Coronary artery (tissue), 2 donors: ENCODE data around the gene ELAVL1.

ENCODE experiments used
- DNase-seq: peaks from one replicate; pipeline ENCODE4 v3.0.0-alpha.2; 2017; ENCODE audit warnings: low spot score
- H3K27ac ChIP-seq, 2 donors: fragments of 200-600 bp; sonication (generic); one replicate each; pipeline ENCODE4 v1.5.1; 2016 to 2019
- H3K4me3 ChIP-seq: fragments of 200-600 bp; sonication (generic); 2 replicates; pipeline ENCODE4 v1.5.1; 2016; ENCODE audit warnings: mild to moderate bottlenecking, moderate library complexity
- CTCF ChIP-seq: fragments of 200-600 bp; sonication (generic); IDR thresholded peaks from one replicate; pipeline ENCODE4 v1.5.1; 2019; ENCODE audit warnings: antibody characterized with exemption

ELAVL1 gene

GRCh38 chr19:7983995-7984837, 21.2 kb downstream of the ELAVL1 start:
- H3K27ac ChIP-seq = no peak overlapping the region

DNA sequence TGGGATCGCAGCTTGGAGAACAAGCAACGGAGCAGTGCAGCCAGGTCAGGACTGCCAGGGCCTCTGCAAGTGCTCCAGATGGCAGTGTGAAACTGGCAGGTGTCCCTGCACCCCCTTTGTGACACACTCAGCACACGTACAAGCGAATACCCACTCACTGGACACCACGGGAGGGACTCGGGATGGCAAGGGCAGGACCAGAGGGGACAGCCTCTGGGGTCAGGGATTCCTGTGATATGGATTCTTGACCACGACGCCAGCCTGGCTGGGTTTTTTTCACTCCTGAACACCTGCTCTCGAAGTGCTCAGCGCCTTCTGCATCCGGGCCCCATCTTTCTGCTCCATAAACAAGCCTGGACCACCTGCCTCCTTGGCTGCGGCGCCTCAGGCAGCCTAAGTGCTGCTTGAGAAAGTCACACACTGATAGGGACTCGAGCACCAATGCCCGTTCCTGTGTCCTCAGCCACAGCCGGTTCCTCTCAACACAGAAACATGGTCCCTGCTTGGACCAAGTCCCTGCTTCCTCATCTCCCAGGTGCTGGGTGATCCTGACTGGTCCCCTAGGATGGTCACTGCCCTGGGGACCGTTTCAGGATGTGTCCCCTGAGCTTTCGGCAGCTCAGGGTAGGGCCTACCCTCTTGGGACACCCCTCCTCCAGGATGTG, 22.0 kb downstream of the ELAVL1 start:
- no peak overlapping the region for H3K27ac ChIP-seq
- TF ChIP-seq CTCF = no peak
- H3K4me3 ChIP-seq = no peak overlapping the region
- DNase-seq = no peak

More at GRCh38 chr19:7983995-7984837, 21.2 kb downstream of the ELAVL1 start:
- no peak overlapping the region for H3K4me3 ChIP-seq
- DNase-seq = no peak
- TF ChIP-seq CTCF = no peak

DNA sequence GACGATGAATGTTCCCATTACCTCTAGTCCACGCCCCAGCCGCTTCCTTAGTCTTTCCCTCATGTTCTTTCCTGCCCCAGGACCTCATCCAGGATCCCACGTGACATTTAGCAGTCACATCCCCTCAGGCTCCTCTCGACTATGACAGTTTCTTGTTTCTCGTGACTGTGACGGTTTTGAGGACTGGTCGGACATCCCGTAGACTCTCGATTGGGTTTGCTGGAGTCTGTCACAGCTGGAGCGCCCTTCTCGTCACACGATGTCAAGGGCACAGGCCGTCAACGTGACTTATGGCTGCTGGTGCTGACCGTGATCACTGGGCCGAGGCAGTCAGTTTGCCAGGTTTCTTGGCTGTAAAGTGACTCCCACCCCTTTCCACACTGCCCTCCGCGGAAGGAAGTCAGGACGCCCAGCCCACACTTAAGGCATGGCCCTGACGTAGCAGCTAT, 22.8 kb downstream of the ELAVL1 start:
- no peak overlapping the region for H3K27ac ChIP-seq
- no peak for DNase-seq
- TF ChIP-seq CTCF = no peak
- H3K4me3 ChIP-seq = no peak overlapping the region

GRCh38 chr19:7982103-7982502, 23.3 kb downstream of the ELAVL1 start:
- TF ChIP-seq CTCF = no peak
- H3K4me3 ChIP-seq = no peak overlapping the region
- H3K27ac ChIP-seq = no peak overlapping the region
- DNase-seq = no peak

GRCh38 chr19:7981661-7982060, 23.8 kb downstream of the ELAVL1 start:
- DNase-seq = no peak
- no peak overlapping the region for H3K27ac ChIP-seq
- TF ChIP-seq CTCF = no peak
- H3K4me3 ChIP-seq = no peak overlapping the region

GRCh38 chr19:7981199-7981598, 24.2 kb downstream of the ELAVL1 start:
- no peak overlapping the region for H3K27ac ChIP-seq
- H3K4me3 ChIP-seq = no peak overlapping the region
- TF ChIP-seq CTCF = no peak
- no peak for DNase-seq
